GM21526 (cell line): ENCODE measurements around the gene MED23.
"Not testable (repeated sequence)": the region's sequence is repeated elsewhere in the genome, so short reads cannot be mapped to it uniquely, and the experiment has no call there.

ENCODE experiments used
- ATAC-seq: cut with Tn5 transposase; IDR thresholded peaks from one replicate; pipeline ENCODE4 v1.9.1; 2021; ENCODE audit warnings: moderate library complexity; ENCODE audit not compliant: unreplicated experiment, low FRiP score

The MED23 gene

DNA sequence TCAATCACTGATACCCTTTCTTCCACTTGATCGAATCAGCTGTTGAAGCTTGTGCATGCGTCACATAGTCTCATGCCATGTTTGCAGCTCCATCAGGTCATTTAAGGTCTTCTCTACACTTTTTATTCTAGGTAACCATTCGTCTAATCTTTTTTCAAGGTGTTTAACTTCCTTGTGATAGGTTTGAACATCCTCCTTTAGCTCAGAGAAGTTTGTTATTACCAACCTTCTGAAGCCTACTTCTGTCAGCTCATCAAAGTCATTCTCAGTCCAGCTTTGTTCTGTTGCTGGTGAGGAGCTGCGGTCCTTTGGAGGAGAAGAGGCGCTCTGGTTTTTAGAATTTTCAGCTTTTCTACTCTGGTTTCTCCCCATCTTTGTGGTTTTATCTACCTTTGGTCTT lies 97.1 kb downstream of the MED23 start:
- ATAC-seq, result not testable (repeated sequence)

GRCh38 chr6:131524695-131525336 lies 103.2 kb downstream of the MED23 start:
- ATAC-seq, result no peak

DNA sequence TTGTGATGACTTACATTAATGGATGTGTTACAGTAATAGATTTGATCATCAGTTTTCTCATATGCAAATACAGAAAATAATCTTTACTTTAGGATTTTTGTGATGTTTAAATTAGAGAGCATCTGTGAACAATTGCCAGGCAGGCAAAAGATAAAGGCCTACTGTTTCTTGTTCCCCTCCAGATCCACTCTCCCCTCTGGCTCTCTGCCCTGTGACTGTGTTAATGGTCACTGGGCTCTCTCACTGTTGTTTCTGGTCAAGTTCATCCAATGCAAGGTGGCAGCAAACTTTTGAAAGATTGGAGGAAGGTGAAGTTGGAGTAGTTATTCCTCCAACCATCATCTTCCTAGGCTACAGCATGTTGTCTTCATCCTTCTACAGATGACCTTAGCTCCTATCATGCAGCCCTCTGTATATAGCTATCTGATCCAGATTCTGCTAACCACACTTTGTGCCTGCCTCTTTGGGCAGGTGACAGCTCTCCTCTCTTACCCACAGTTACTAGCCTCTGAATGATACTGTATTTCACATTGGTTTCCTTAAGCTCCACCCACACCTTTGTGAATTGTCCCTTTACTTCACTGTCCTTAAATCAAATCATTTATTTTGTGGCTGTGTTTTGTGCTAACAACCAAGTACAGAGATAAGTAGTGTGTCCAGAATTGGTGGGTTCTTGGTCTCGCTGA lies 103.9 kb downstream of the MED23 start:
- ATAC-seq, result no peak
